ENCODE results near the gene ADAMTSL3.

ADAMTSL3 gene

DNA sequence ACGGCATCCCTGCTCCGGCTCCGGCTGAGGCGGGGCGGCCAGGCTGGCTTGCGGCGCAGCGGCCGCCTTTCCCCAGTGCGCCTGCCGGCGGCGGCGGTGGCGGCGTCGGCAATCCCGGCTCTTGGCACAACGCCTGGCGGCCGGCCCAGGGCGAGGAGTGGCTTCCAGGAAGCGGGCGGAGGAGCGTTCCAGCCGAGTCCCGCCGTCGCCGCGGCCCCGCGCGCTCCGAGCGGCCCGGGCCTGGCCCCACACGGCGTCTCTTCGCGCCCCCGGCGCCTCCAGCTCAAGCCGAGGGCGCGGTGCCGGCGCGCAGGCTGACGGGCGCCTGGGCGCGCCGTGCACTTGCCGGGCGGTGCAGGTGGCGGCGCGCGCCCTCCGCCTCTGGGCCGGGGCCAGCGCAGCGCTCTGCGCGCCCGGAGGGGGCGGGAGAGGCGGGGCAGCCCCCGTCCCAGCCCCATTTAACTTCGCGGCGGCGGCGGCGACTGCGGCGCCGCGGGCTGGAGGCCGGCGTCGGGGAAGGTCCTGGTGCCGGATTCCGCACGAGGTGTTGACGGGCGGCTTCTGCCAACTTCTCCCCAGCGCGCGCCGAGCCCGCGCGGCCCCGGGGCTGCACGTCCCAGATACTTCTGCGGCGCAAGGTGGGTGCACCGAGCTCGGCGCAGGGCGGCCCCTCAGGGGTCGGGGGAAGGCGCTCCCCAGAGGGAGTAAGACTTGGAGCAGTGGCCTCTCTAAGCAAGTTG, at the start of gene ADAMTSL3:
TSS of gene ADAMTSL3 (plus strand) at position 485 of the 740 bp plus-strand sequence. CDS start 1,639 bp downstream, outside the sequence.
- no peak for DNase-seq (ENCODE audit: low spot score)
- in situ Hi-C loops (cut with MboI; ENCODE audit: low sequenced_read_pairs, unreplicated experiment), result no loop called here
- TF ChIP-seq, protein P1, sequence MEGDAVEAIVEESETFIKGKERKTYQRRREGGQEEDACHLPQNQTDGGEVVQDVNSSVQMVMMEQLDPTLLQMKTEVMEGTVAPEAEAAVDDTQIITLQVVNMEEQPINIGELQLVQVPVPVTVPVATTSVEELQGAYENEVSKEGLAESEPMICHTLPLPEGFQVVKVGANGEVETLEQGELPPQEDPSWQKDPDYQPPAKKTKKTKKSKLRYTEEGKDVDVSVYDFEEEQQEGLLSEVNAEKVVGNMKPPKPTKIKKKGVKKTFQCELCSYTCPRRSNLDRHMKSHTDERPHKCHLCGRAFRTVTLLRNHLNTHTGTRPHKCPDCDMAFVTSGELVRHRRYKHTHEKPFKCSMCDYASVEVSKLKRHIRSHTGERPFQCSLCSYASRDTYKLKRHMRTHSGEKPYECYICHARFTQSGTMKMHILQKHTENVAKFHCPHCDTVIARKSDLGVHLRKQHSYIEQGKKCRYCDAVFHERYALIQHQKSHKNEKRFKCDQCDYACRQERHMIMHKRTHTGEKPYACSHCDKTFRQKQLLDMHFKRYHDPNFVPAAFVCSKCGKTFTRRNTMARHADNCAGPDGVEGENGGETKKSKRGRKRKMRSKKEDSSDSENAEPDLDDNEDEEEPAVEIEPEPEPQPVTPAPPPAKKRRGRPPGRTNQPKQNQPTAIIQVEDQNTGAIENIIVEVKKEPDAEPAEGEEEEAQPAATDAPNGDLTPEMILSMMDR (IDR thresholded peaks at IDR 0.05; ENCODE audit: borderline replicate concordance, control extremely low read depth, extremely low read depth, insufficient read depth, missing control alignments), result no peak

GRCh38 chr15:83604549-83604948, 49.4 kb upstream of the ADAMTSL3 start:
- in situ Hi-C loops (cut with MboI; ENCODE audit: low sequenced_read_pairs, unreplicated experiment), result no loop called here
- TF ChIP-seq, protein P1 (IDR thresholded peaks at IDR 0.05; ENCODE audit: borderline replicate concordance, control extremely low read depth, extremely low read depth, insufficient read depth, missing control alignments), result no peak
- no peak for DNase-seq (ENCODE audit: low spot score)

GRCh38 chr15:83605111-83605945, 48.6 kb upstream of the ADAMTSL3 start:
- no peak for DNase-seq (ENCODE audit: low spot score)
- in situ Hi-C loops (cut with MboI; ENCODE audit: low sequenced_read_pairs, unreplicated experiment), result no loop called here
- TF ChIP-seq, protein P1 (IDR thresholded peaks at IDR 0.05; ENCODE audit: borderline replicate concordance, control extremely low read depth, extremely low read depth, insufficient read depth, missing control alignments), result no peak

DNA sequence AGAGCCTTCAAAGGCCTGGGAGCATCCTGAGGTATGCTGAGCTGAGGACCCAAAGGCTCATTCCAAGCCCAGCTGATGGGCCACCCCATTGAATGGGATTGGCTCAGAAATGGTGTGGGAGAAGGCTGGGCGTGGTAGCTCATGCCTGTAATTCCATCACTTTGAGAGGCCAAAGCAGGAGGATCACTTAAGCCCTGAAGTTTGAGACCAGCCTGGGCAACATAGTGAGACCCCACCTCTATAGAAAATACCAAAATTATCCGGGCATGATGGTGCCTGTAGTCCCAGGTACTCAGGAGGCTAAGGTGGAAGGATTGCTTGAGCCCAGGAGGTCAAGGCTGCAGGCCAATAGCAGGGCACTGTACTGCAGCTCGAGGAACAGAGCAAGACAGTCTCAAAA, 43.8 kb upstream of the ADAMTSL3 start:
- TF ChIP-seq, protein P1 (IDR thresholded peaks at IDR 0.05; ENCODE audit: borderline replicate concordance, control extremely low read depth, extremely low read depth, insufficient read depth, missing control alignments), result no peak

DNA sequence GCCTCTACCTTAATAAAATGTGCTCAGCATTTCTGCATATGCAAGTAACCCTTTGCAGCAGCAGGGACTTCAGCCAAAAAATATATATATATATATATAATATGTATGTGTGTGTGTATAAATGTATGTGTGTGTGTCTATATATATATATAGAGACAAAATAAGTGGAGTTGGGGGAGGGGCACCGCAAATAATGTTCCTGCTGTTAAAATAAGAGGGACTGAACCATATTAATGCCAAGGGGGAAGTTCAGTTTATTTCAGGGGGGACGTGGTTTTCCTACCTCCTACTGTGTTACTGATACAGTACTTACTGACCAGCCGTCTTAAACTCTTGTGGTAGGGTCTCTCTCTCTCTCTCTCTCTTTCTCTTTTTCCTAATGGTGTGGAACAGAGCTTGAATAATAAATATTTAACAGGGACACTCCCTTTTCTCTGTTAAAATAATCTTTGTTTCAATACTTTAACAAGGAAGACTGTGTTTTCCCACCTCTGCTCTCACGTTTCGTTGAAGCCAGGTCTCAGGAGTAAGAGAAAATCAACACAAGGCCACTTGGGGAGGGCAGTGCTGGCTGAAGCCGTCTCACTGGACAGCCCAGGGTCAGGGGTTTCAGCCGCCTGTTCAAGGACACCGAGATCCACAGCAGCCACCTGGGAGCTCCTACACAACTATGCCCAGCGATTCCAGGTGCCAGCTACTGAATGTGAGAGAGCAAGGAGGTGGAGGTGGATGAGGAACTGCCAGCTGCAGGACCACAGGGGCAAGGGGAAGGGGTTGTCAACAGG, 42.8 kb upstream of the ADAMTSL3 start:
- TF ChIP-seq, protein P1 (IDR thresholded peaks at IDR 0.05; ENCODE audit: borderline replicate concordance, control extremely low read depth, extremely low read depth, insufficient read depth, missing control alignments), result no peak
- DNase-seq (ENCODE audit: low spot score), result no peak
- in situ Hi-C loops (cut with MboI; ENCODE audit: low sequenced_read_pairs, unreplicated experiment), result no loop called here

More for the DNA sequence above, 43.8 kb upstream of the ADAMTSL3 start:
- in situ Hi-C loops (cut with MboI; ENCODE audit: low sequenced_read_pairs, unreplicated experiment), result no loop called here
- no peak for DNase-seq (ENCODE audit: low spot score)

GRCh38 chr15:83612226-83612625, 41.7 kb upstream of the ADAMTSL3 start:
- DNase-seq (ENCODE audit: low spot score), result no peak
- in situ Hi-C loops (cut with MboI; ENCODE audit: low sequenced_read_pairs, unreplicated experiment), result no loop called here
- TF ChIP-seq, protein P1 (IDR thresholded peaks at IDR 0.05; ENCODE audit: borderline replicate concordance, control extremely low read depth, extremely low read depth, insufficient read depth, missing control alignments), result no peak

Measured in GM13976 (cell line).